OCI-LY7 (cell line): Measurements from ENCODE around the gene ARL6. TPM values are rescaled to one million over a fixed set of nuclear protein-coding genes. Genes with fewer than 3 reads are reported as not detected.

Experiments used
- BruUV-seq: library from RNA; stranded (reverse); fragments of 400-500 nt; replicated peaks from 2 replicates; lab custom pipeline; 2021; lab: Mats Ljungman, UMichigan
- CTCF ChIA-PET: fragments of 300-600 bp; sonication (Branson Sonifier 250); formaldehyde crosslinking; loops from one replicate; lab custom pipeline; 2022; ENCODE audit warnings: antibody characterized with exemption; ENCODE audit not compliant: unreplicated experiment; lab: Charles Lee
- POLR2A ChIA-PET: fragments of 300-600 bp; sonication (Branson Sonifier 250); formaldehyde crosslinking; loops from one replicate; lab custom pipeline; 2022; ENCODE audit warnings: antibody characterized with exemption; lab: Charles Lee
- DNase-seq: peaks from one replicate; pipeline ENCODE4 v3.0.0-alpha.2; 2015; ENCODE audit warnings: low spot score
- H2AFZ ChIP-seq: fragments of 200-600 bp; sonication (generic), shearing (Covaris generic); 2 replicates; pipeline ENCODE4 v1.6.1; 2014; ENCODE audit warnings: mild to moderate bottlenecking, antibody characterized with exemption, low read length, moderate library complexity
- H3K27ac ChIP-seq: fragments of 200-600 bp; sonication (generic); 2 replicates; pipeline ENCODE4 v1.5.1; 2014; ENCODE audit warnings: mixed run types, low read depth, mild to moderate bottlenecking, moderate library complexity, low read length, inconsistent platforms; ENCODE audit not compliant: poor library complexity, severe bottlenecking
- H3K36me3 ChIP-seq: fragments of 200-600 bp; sonication (generic); 2 replicates; pipeline ENCODE4 v1.6.1; 2014; ENCODE audit warnings: mild to moderate bottlenecking, antibody characterized with exemption, low read length, moderate library complexity, mixed read lengths; ENCODE audit not compliant: insufficient read depth
- H3K4me1 ChIP-seq: fragments of 200-600 bp; sonication (generic); 2 replicates; pipeline ENCODE4 v1.5.1; 2014; ENCODE audit warnings: mild to moderate bottlenecking, low read length; ENCODE audit not compliant: insufficient read depth, poor library complexity, severe bottlenecking
- H3K4me2 ChIP-seq: fragments of 200-600 bp; sonication (generic); 2 replicates; pipeline ENCODE4 v1.6.1; 2014; ENCODE audit warnings: mild to moderate bottlenecking, low read length
- H3K4me3 ChIP-seq: fragments of 200-600 bp; sonication (generic); 2 replicates; pipeline ENCODE4 v1.5.1; 2014; ENCODE audit warnings: mild to moderate bottlenecking, low read depth, low read length; ENCODE audit not compliant: poor library complexity, severe bottlenecking
- H3K79me2 ChIP-seq: fragments of 200-600 bp; sonication (generic); 2 replicates; pipeline ENCODE4 v1.6.1; 2016; ENCODE audit warnings: low read depth, mild to moderate bottlenecking, low read length, moderate library complexity, mixed read lengths; ENCODE audit not compliant: insufficient read depth
- H3K9me2 ChIP-seq: fragments of 200-600 bp; sonication (generic); 2 replicates; pipeline ENCODE4 v1.6.1; 2016; ENCODE audit warnings: mild to moderate bottlenecking, low read length, mixed read lengths; ENCODE audit not compliant: insufficient read depth
- H3K9me3 ChIP-seq: fragments of 200-600 bp; sonication (generic); 2 replicates; pipeline ENCODE4 v1.6.1; 2014; ENCODE audit warnings: mild to moderate bottlenecking, mixed run types, low read length, mixed read lengths
- H4K20me1 ChIP-seq: fragments of 200-600 bp; sonication (generic); 2 replicates; pipeline ENCODE4 v1.6.1; 2014; ENCODE audit warnings: mild to moderate bottlenecking, antibody characterized with exemption, low read length, moderate library complexity, mixed read lengths; ENCODE audit not compliant: insufficient read depth
- CTCF ChIP-seq: fragments of 200-600 bp; sonication (generic); conservative IDR thresholded peaks from 2 replicates; pipeline ENCODE4 v1.5.1; 2014; ENCODE audit warnings: mild to moderate bottlenecking, antibody characterized with exemption, low read length, moderate library complexity, mixed read lengths
- EZH2phosphoT487 ChIP-seq: fragments of 200-600 bp; sonication (generic); IDR thresholded peaks from 2 replicates; pipeline ENCODE4 v1.6.1; 2018; ENCODE audit warnings: low read depth, borderline replicate concordance, mild to moderate bottlenecking, mixed run types, antibody characterized with exemption, low read length, moderate library complexity, mixed read lengths
- intact Hi-C: fragments of 100-400 bp; cut with micrococcal nuclease; formaldehyde crosslinking; loops from one replicate; pipeline ENCODE4 v1.10.0; 2022; ENCODE audit not compliant: unreplicated experiment
- total RNA-seq, 2 experiments: library from RNA; depleted of rRNA in 1 of 2; stranded (reverse); fragments of >200 nt in 1 of 2; shearing (Covaris generic) in 1 of 2; gene quantifications; 2 replicates each; pipeline ENCODE4 v1.2.3, GENCODE V29; 2014 to 2022

Gene ARL6
- total RNA-seq, 2 experiments from 2014 or later: 5.0 to 5.5 TPM

GRCh38 chr3:97841304-97841703 is 76.7 kb downstream of the ARL6 start:
- ChIA-PET POLR2A (no interaction called here), CTCF (no interaction called here)
- H3K27ac ChIP-seq: no peak overlapping the region
- H3K4me2 ChIP-seq: no peak overlapping the region
- H4K20me1 ChIP-seq: no peaks in the 10 kb centered on the region
- H3K36me3 ChIP-seq: no peaks in the 10 kb centered on the region
- no peaks in the 10 kb centered on the region for H3K9me2 ChIP-seq
- no peaks in the 10 kb centered on the region for H3K9me3 ChIP-seq
- no peaks in the 10 kb centered on the region for H3K79me2 ChIP-seq
- H2AFZ ChIP-seq: no peak overlapping the region
- DNase-seq: no peak
- no peaks in the 10 kb centered on the region for H3K4me1 ChIP-seq
- intact Hi-C loops: no loop called here
- no TSS peak for BruUV-seq
- H3K4me3 ChIP-seq: no peak overlapping the region
- TF ChIP-seq EZH2phosphoT487 (no peak), CTCF (no peak)

GRCh38 chr3:97841956-97842355 is 77.4 kb downstream of the ARL6 start:
- CTCF ChIA-PET: no interaction called here
- POLR2A ChIA-PET: no interaction called here
- TF ChIP-seq EZH2phosphoT487 (no peak), CTCF (no peak)
- no peaks in the 10 kb centered on the region for H3K79me2 ChIP-seq
- BruUV-seq: no TSS peak
- H2AFZ ChIP-seq: no peak overlapping the region
- no peaks in the 10 kb centered on the region for H3K4me1 ChIP-seq
- no peaks in the 10 kb centered on the region for H3K9me2 ChIP-seq
- H3K27ac ChIP-seq: no peak overlapping the region
- no peaks in the 10 kb centered on the region for H3K36me3 ChIP-seq
- no peak overlapping the region for H3K4me2 ChIP-seq
- no peaks in the 10 kb centered on the region for H4K20me1 ChIP-seq
- H3K4me3 ChIP-seq: no peak overlapping the region
- H3K9me3 ChIP-seq: no peaks in the 10 kb centered on the region
- DNase-seq: no peak
- intact Hi-C loops: no loop called here

GRCh38 chr3:97848779-97849178 is 84.2 kb downstream of the ARL6 start:
- BruUV-seq: no TSS peak
- ChIA-PET CTCF (no interaction called here), POLR2A (interaction anchor here (1.8 kb wide), 1 partner anchor 10 kb away, joined by 7 read pairs; no protein-coding TSS in a partner anchor)
- H3K4me1 ChIP-seq: no peaks in the 10 kb centered on the region
- intact Hi-C loops: no loop called here
- H3K9me3 ChIP-seq: no peaks in the 10 kb centered on the region
- H3K79me2 ChIP-seq: no peaks in the 10 kb centered on the region
- H4K20me1 ChIP-seq: no peaks in the 10 kb centered on the region
- H3K27ac ChIP-seq: no peak overlapping the region
- no peaks in the 10 kb centered on the region for H3K9me2 ChIP-seq
- TF ChIP-seq CTCF (no peak), EZH2phosphoT487 (no peak)
- no peak overlapping the region for H2AFZ ChIP-seq
- no peak for DNase-seq
- no peak overlapping the region for H3K4me3 ChIP-seq
- H3K36me3 ChIP-seq: no peaks in the 10 kb centered on the region
- H3K4me2 ChIP-seq: no peak overlapping the region

Other genes starting within 250 kb of the ARL6 start
- 0.05 and 0.22 TPM in 2 replicates for gene CRYBG3, start 57.3 kb downstream of the ARL6 start, total RNA-seq (2014; rRNA removed; shearing (Covaris generic))
- 0.28 and 0.46 TPM in 2 replicates for gene CRYBG3, start 57.3 kb downstream of the ARL6 start, total RNA-seq (2022)
- 26.1 and 26.8 TPM in 2 replicates for gene RIOX2, start 207.7 kb downstream of the ARL6 start, total RNA-seq (2014; rRNA removed; shearing (Covaris generic))
- 32.0 and 32.6 TPM in 2 replicates for gene RIOX2, start 207.7 kb downstream of the ARL6 start, total RNA-seq (2022)